DND-41 (cell line): Measurements from ENCODE around the gene NETO2.

Experiments used
- ATAC-seq: fragments of 200-7000 bp; cut with Tn5 transposase; 3 replicates; pipeline ENCODE4 v1.9.1; 2021; ENCODE audit warnings: low read depth; ENCODE audit not compliant: insufficient read depth
- DNase-seq: peaks from one replicate; pipeline ENCODE4 v3.0.0-alpha.2; 2020
- H2AFZ ChIP-seq: 2 replicates; pipeline ENCODE4 v1.6.0; 2012; ENCODE audit warnings: low read depth, low read length
- H3K27ac ChIP-seq: 2 replicates; pipeline ENCODE4 v1.5.1; 2012; ENCODE audit warnings: low read length, inconsistent platforms
- H3K27me3 ChIP-seq: fragments of 200-600 bp; sonication (generic); 2 replicates; pipeline ENCODE4 v1.6.0; 2012; ENCODE audit warnings: low read length, mild to moderate bottlenecking, inconsistent platforms; ENCODE audit not compliant: insufficient read depth, poor library complexity
- H3K36me3 ChIP-seq: 2 replicates; pipeline ENCODE4 v1.5.1; 2012; ENCODE audit warnings: low read length, inconsistent platforms; ENCODE audit not compliant: insufficient read depth
- H3K4me1 ChIP-seq: 2 replicates; pipeline ENCODE4 v1.5.1; 2012; ENCODE audit warnings: mild to moderate bottlenecking, low read length; ENCODE audit not compliant: insufficient read depth
- H3K4me2 ChIP-seq: 2 replicates; pipeline ENCODE4 v1.6.0; 2012; ENCODE audit warnings: mild to moderate bottlenecking, moderate library complexity, low read length, inconsistent platforms; ENCODE audit not compliant: insufficient read depth
- H3K4me3 ChIP-seq, 2 experiments: fragments of 200-600 bp in 1 of 2; shearing (Covaris generic) in 1 of 2; 2 replicates each; pipeline ENCODE4 v1.5.1; 2012 to 2016; ENCODE audit warnings: inconsistent platforms in 2 of 2, low read length in 2 of 2, mild to moderate bottlenecking in 2 of 2, low read depth in 1 of 2, moderate library complexity in 1 of 2
- H3K79me2 ChIP-seq: 2 replicates; pipeline ENCODE4 v1.6.0; 2012; ENCODE audit warnings: low read length, inconsistent platforms; ENCODE audit not compliant: insufficient read depth
- H3K9ac ChIP-seq: 2 replicates; pipeline ENCODE4 v1.6.0; 2012; ENCODE audit warnings: low read depth, mild to moderate bottlenecking, inconsistent platforms, low read length, moderate library complexity
- H3K9me3 ChIP-seq: 2 replicates; pipeline ENCODE4 v1.5.1; 2012; ENCODE audit warnings: low read length, moderate library complexity, mild to moderate bottlenecking, inconsistent platforms; ENCODE audit not compliant: insufficient read depth, severe bottlenecking
- H4K20me1 ChIP-seq: 2 replicates; pipeline ENCODE4 v1.6.0; 2012; ENCODE audit warnings: low read length; ENCODE audit not compliant: insufficient read depth
- EZH2 ChIP-seq: IDR thresholded peaks from 3 replicates; pipeline ENCODE4 v1.6.1; 2012; ENCODE audit warnings: borderline replicate concordance, low read depth, mild to moderate bottlenecking, moderate library complexity, low read length, inconsistent platforms; ENCODE audit not compliant: severe bottlenecking
- TF ChIP-seq, protein P1 (sequence below): IDR thresholded peaks from 2 replicates; pipeline ENCODE4 v1.5.1; 2012; ENCODE audit warnings: borderline replicate concordance, low read length, moderate library complexity, mild to moderate bottlenecking; ENCODE audit not compliant: poor library complexity, severe bottlenecking; ENCODE audit errors: extremely low read depth

Gene NETO2

DNA sequence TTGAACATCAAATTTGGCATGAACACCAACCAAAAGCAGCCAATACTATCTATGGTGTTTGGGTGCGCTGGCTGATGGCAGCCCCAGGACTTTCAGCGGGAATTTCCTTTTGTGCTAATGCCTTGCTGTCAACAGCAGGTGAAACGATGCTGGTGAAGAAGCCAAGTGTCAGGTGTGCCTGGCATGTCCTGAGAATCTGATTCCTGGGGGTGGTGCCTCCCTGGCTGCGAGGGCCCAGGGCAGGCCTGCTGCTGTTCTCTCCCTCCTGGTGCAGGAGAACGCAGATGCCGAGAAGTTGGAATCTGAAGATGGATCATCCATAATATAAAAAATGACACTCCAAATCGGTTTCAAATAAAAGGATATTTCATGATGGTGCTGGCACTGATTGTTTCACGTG is 108.3 kb downstream of the NETO2 start:
- H3K9ac ChIP-seq, result no peak overlapping the region
- TF ChIP-seq EZH2, result no peak
- TF ChIP-seq, protein P1, sequence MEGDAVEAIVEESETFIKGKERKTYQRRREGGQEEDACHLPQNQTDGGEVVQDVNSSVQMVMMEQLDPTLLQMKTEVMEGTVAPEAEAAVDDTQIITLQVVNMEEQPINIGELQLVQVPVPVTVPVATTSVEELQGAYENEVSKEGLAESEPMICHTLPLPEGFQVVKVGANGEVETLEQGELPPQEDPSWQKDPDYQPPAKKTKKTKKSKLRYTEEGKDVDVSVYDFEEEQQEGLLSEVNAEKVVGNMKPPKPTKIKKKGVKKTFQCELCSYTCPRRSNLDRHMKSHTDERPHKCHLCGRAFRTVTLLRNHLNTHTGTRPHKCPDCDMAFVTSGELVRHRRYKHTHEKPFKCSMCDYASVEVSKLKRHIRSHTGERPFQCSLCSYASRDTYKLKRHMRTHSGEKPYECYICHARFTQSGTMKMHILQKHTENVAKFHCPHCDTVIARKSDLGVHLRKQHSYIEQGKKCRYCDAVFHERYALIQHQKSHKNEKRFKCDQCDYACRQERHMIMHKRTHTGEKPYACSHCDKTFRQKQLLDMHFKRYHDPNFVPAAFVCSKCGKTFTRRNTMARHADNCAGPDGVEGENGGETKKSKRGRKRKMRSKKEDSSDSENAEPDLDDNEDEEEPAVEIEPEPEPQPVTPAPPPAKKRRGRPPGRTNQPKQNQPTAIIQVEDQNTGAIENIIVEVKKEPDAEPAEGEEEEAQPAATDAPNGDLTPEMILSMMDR, result no peak

DNA sequence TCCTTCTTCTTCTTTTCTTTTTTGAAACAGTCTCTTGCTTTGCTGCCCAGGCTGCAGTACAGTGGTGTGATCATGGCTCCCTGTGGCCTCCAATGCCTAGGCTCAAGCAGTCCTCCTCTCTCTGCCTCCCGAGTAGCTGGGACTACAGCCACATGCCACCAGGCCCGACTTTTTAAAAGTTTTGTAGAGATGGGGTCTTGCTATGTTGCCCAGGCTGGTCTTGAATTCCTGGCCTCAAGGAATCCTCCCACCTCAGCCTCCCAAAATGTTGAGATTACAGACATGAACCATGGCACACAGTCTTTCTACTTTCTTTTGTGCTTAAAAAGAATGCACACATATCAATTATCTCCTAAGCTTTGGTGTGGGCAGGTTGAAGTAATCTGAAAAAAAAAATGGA is 109.3 kb downstream of the NETO2 start:
- TF ChIP-seq EZH2, result no peak
- TF ChIP-seq, protein P1, result no peak
- Histone ChIP-seq H3K27me3 (peaks cover 6% of the 10 kb centered on the region), H3K27ac (no peak overlapping the region), H3K79me2 (no peaks in the 10 kb centered on the region), H3K4me3 (no peak overlapping the region), H4K20me1 (no peaks in the 10 kb centered on the region), H3K9me3 (no peaks in the 10 kb centered on the region), H3K4me1 (peaks cover 13% of the 10 kb centered on the region), H2AFZ (no peak overlapping the region), H3K4me2 (no peak overlapping the region), H3K9ac (no peak overlapping the region), H3K36me3 (no peaks in the 10 kb centered on the region)
- DNase-seq, result no peak
- no peak for ATAC-seq

More for the DNA sequence above, 108.3 kb downstream of the NETO2 start:
- Histone ChIP-seq H3K4me2 (no peak overlapping the region), H2AFZ (no peak overlapping the region), H4K20me1 (no peaks in the 10 kb centered on the region), H3K9me3 (no peaks in the 10 kb centered on the region), H3K4me1 (peaks cover 13% of the 10 kb centered on the region), H3K4me3 (no peak overlapping the region), H3K27ac (no peak overlapping the region), H3K27me3 (peaks cover 6% of the 10 kb centered on the region), H3K79me2 (no peaks in the 10 kb centered on the region), H3K36me3 (no peaks in the 10 kb centered on the region)
- DNase-seq, result no peak
- ATAC-seq, result no peak

DNA sequence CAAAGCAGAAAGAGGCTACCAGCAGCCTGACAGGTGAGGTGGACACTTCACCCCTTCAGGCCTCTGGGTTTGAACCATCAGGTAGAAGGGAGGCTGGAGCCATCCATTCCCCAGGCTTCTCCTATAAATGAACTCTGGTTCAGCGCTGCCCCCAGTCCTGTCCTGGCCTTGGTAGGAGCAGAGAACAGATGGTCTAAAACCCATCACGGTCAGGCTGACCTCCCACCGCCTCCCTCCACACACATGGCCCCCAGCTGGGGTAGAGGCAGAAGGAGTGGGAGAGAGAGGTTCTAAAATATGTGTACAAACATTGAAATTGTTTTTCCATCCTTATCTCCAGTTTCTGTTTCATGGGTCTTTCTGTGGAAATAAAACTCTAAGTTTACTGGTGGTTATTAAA is 110.6 kb downstream of the NETO2 start:
- Histone ChIP-seq H3K9me3 (no peaks in the 10 kb centered on the region), H3K27ac (no peak overlapping the region), H3K27me3 (peaks cover 6% of the 10 kb centered on the region), H3K4me2 (no peak overlapping the region), H4K20me1 (no peaks in the 10 kb centered on the region), H3K4me1 (peaks cover 10% of the 10 kb centered on the region), H3K36me3 (no peaks in the 10 kb centered on the region), H2AFZ (no peak overlapping the region), H3K79me2 (no peaks in the 10 kb centered on the region), H3K9ac (no peak overlapping the region), H3K4me3 (no peak overlapping the region)
- ATAC-seq (no peak), DNase-seq (no peak)
- TF ChIP-seq EZH2, result no peak
- TF ChIP-seq, protein P1, result no peak

DNA sequence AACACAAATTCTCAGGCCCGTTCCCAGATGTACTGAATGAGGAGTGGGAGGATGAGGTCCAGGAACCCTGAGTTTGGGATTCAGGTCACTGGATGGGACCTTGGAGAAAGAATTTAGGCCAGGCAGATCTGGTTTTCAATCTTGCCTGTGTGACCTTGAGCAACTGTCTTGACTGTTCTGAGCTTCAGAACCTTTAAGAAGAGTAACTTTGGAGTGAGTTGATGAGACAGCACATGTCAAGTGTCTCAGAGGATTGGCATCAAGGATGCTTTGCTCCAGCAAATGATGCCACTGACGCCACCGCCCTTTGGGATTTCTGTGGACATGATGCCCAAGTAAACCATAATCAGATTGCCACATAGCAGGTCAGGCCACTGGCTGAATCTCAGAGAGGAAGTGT is 114.0 kb downstream of the NETO2 start:
- Histone ChIP-seq H3K4me1 (no peaks in the 10 kb centered on the region), H3K27me3 (no peaks in the 10 kb centered on the region), H4K20me1 (no peaks in the 10 kb centered on the region), H3K9me3 (no peaks in the 10 kb centered on the region), H3K4me2 (no peak overlapping the region), H2AFZ (no peak overlapping the region), H3K79me2 (no peaks in the 10 kb centered on the region), H3K4me3 (no peak overlapping the region), H3K27ac (no peak overlapping the region), H3K36me3 (no peaks in the 10 kb centered on the region), H3K9ac (no peak overlapping the region)
- TF ChIP-seq, protein P1, result no peak
- no peak for TF ChIP-seq EZH2
- ATAC-seq (no peak), DNase-seq (no peak)
